Mucosa of descending colon (tissue), 3 donors: Measurements from ENCODE around the gene SCRN1. TPM values are rescaled to one million over a fixed set of nuclear protein-coding genes. Genes with fewer than 3 reads are reported as not detected.
"Not testable (repeated sequence)": the region's sequence is repeated elsewhere in the genome, so short reads cannot be mapped to it uniquely, and the experiment has no call there.

Source experiments
- ATAC-seq: fragments of 200-7000 bp; cut with Tn5 transposase; one replicate; pipeline ENCODE4 v1.9.1; 2020; ENCODE audit warnings: mild to moderate bottlenecking, moderate library complexity
- DNase-seq, 3 donors: peaks; one replicate each; pipeline ENCODE4 v3.0.0-alpha.2; 2020
- H3K36me3 ChIP-seq: fragments of 200-600 bp; one replicate; pipeline ENCODE4 v1.8.0; 2021; ENCODE audit warnings: low read depth, mild to moderate bottlenecking
- H3K4me1 ChIP-seq: fragments of 200-600 bp; one replicate; pipeline ENCODE4 v1.8.0; 2021; ENCODE audit warnings: low read depth, mild to moderate bottlenecking
- H3K4me3 ChIP-seq: fragments of 200-600 bp; one replicate; pipeline ENCODE4 v1.8.0; 2021; ENCODE audit warnings: mild to moderate bottlenecking
- H3K9me3 ChIP-seq: fragments of 200-600 bp; one replicate; pipeline ENCODE4 v1.8.0; 2021; ENCODE audit warnings: mild to moderate bottlenecking
- CTCF ChIP-seq: fragments of 200-600 bp; IDR thresholded peaks from one replicate; pipeline ENCODE4 v1.8.0; 2022; ENCODE audit warnings: antibody characterized with exemption, mild to moderate bottlenecking
- intact Hi-C, 2 donors: fragments of 100-400 bp; cut with DNase I in 1 of 2; cut with micrococcal nuclease in 1 of 2; formaldehyde crosslinking; loops; one replicate each; pipeline versions ENCODE4 v1.11.0 to v1.11.1; 2022; cut with DNase I, micrococcal nuclease
- total RNA-seq, 3 donors: library from RNA; stranded (reverse); fragmentation: NEBNext Ultra II Directional in 2 of 3; extraction: Animal tissue kit (Norgen Biotek cat#: 25700) in 2 of 3; gene quantifications; one replicate each; pipeline versions ENCODE4 v1.2.1 to v1.2.4, GENCODE V29; 2021 to 2023
- donor health status: DM: no; HTN: no; CAD: no; lungs with moderate emphysema.
- donor health status: DM: no; HTN: no; CAD: no.
- donor health status: DM: no; HTN: yes; CAD: no.

SCRN1 gene
- total RNA-seq, 3 donors from 2014 or later = 6.4 to 60.2 (median 11.2) TPM

- H3K9me3 ChIP-seq = no peaks in the 10 kb centered on the region
- no peaks in the 10 kb centered on the region for H3K36me3 ChIP-seq
- TF ChIP-seq CTCF = no peak
- H3K4me3 ChIP-seq = no peak overlapping the region
- no peak for DNase-seq
- ATAC-seq = no peak
- no peaks in the 10 kb centered on the region for H3K4me1 ChIP-seq
- intact Hi-C loops = no loop called here
Measured at GRCh38 chr7:29965030-29965429, 24.6 kb downstream of the SCRN1 start.

DNA sequence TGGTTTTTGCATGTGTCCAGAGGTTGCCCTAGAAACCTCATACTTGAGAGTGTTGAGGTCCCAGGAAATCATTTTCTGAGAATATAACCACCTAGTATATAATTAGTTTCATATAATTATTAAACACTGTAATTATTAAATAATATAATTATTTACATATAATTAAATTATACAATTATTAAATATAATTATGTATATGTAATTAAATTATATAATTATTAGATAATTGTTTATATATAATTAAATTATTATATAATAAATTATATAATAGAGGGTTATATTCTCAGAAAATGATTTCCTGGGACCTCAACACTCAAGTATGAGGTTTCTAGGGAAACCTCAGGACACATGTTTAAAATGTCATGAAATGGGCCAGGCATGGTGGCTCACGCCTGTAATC lies 27.6 kb downstream of the SCRN1 start:
- no peaks in the 10 kb centered on the region for H3K9me3 ChIP-seq
- no peak overlapping the region for H3K4me3 ChIP-seq
- intact Hi-C loops = no loop called here
- DNase-seq (no peak), ATAC-seq (no peak)
- no peaks in the 10 kb centered on the region for H3K4me1 ChIP-seq
- no peaks in the 10 kb centered on the region for H3K36me3 ChIP-seq
- TF ChIP-seq CTCF = no peak

DNA sequence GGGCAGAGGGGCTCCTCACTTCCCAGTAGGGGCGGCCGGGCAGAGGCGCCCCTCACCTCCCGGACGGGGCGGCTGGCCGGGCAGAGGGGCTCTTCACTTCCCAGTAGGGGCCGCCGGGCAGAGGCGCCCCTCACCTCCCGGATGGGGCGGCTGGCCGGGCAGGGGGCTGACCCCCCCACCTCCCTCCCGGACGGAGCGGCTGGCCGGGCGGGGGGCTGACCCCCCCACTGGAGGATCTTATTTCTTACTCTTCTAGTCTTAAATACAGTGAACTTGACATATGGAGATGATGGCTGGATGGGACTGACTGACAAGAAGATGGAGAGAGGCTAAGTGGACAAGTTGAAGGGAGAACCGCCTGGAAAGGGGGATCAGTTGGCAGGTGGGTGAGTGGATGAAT lies 28.0 kb downstream of the SCRN1 start:
- DNase-seq, ATAC-seq, H3K4me1 ChIP-seq, H3K4me3 ChIP-seq, intact Hi-C loops, H3K9me3 ChIP-seq, H3K36me3 ChIP-seq: not testable (repeated sequence)

DNA sequence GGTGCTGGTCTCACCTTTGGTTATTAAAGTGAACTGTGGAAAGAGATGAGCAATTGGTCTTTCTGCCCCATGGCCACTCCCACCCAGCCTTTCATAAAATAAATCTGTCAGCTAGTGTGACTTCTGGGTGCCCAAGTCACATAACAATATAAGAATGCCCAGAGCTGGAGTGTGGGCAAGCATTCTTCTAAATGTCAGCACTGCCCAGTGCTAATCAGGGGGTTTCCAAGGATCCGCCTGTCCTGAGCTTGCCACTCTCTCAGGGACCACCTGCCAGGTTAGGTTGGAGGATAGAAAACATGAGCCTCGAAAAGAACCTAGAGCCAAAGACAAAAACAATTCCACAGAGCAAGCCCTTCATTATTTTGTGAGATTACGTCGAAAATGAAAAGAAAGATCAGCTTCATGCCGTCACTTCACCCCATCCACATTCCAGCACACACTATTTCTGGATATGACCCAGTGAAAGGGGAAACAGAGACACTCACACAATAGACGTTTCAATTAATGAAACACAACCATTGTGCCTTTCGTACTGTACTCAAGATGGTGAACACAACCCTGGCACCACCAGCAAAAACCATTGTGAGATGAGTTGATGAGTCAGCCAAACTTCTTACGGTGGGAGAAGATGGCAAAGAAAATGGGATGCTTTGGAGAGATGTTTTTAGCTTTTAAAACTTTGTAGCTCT lies 30.8 kb downstream of the SCRN1 start:
- no peak for DNase-seq
- no peak for TF ChIP-seq CTCF
- no peaks in the 10 kb centered on the region for H3K36me3 ChIP-seq
- H3K4me1 ChIP-seq = no peaks in the 10 kb centered on the region
- no peak overlapping the region for H3K4me3 ChIP-seq
- intact Hi-C loops = no loop called here
- no peaks in the 10 kb centered on the region for H3K9me3 ChIP-seq
- no peak for ATAC-seq

- intact Hi-C loops = no loop called here
- no peaks in the 10 kb centered on the region for H3K36me3 ChIP-seq
- H3K4me1 ChIP-seq = no peaks in the 10 kb centered on the region
- TF ChIP-seq CTCF = no peak
- no peaks in the 10 kb centered on the region for H3K9me3 ChIP-seq
- H3K4me3 ChIP-seq = no peak overlapping the region
- no peak for DNase-seq
- no peak for ATAC-seq
Measured at GRCh38 chr7:29957521-29958310, 31.9 kb downstream of the SCRN1 start.

- no peak for ATAC-seq
Measured at GRCh38 chr7:29956487-29956836, 33.1 kb downstream of the SCRN1 start.

More at GRCh38 chr7:29956487-29956836, 33.1 kb downstream of the SCRN1 start:
- H3K36me3 ChIP-seq = no peaks in the 10 kb centered on the region
- H3K4me3 ChIP-seq = no peak overlapping the region
- intact Hi-C loops = no loop called here
- DNase-seq = no peak
- H3K9me3 ChIP-seq = no peaks in the 10 kb centered on the region
- TF ChIP-seq CTCF = no peak
- no peaks in the 10 kb centered on the region for H3K4me1 ChIP-seq
